HPDE6-E6E7 (cell line): ENCODE data around the gene NSMCE3.

Source experiments
- DNase-seq: peaks from one replicate; pipeline ENCODE4 v3.0.0; 2011; ENCODE audit warnings: missing footprints; ENCODE audit errors: extremely low spot score

Gene NSMCE3

DNA sequence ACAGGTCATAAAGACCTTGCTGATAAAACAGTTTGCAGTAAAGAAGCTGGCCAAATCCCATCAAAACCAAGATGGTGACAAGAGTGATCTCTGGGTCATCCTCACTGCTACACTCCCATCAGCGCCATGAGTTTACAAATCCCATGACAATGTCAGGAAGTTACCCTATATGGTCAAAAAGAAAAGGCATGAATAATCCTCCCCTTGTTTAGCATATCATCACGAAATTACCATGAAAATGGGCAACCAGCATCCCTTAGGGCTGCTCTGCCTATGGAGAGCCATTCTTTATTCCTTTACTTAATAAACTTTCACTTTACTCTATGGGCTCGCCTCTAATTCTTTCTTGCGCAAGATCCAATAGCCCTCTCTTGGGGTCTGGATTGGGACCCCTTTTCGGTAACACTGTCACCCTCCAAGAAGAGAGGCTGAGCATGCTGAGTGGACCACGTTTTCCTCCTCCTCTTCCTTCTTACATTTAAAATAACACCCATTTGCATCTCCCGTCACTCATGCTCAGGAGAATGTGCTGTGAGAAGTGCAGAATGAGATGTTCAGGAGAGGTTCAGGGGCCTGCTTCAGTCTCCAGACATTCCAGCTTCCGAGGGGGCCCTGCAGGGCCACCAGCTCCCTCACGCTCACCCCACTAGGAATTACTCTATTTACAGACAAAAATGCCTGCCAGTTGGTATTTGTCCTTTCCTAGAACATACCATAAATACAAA lies 47.3 kb downstream of the NSMCE3 start:
- no peak for DNase-seq

DNA sequence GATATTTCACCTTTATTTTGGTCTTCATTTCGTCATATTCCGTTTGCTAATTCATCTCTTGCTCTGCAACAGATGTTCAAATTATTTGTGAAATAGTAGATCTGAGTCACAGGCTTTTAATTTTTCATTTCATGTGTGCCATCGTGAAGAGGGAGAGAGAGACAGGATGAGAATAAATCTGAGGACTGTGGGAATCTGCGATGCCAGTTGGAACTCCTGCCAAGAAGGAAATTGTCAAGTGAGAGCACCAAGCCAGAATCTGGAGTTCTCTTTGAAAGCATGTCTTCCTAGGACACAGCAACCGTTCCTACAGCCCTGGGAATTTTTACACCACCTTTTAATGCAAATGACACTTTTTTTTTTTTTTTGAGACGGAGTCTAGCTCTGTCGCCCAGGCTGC lies 48.8 kb downstream of the NSMCE3 start:
- DNase-seq, result no peak

DNA sequence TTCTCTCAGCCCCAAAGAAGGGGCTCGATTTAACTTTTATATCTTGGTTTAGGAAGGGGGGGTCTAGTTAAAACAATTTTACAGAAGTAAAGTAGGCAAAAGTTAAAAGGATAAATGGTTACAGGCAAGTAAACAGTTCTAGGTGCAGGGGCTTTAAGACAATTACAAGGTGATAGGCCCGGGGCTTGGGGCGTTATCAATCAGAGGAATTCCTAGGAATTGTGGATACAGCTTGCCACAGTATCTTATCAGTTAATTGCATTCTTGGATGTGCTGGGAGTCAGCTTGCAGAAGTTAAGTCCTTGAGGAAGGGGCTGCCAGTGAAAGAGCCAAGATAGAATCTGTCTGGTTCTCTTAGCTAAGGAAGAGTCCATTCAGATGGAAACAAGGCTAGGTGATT lies 52.7 kb downstream of the NSMCE3 start:
- DNase-seq, result no peak
